Measurements from ENCODE around the gene PA2G4.
"Not testable (repeated sequence)": the region's sequence is repeated elsewhere in the genome, so short reads cannot be mapped to it uniquely, and the experiment has no call there.

PA2G4 gene

GRCh38 chr12:56104109-56104814, at the start of gene PA2G4:
TSS of gene PA2G4 (plus strand) at chr12:56104559. CDS start at chr12:56104738, 179 bp downstream.
- DNase-seq, result peak; percentile 99

GRCh38 chr12:56059964-56060363, 44.4 kb upstream of the PA2G4 start:
- DNase-seq, result not testable (repeated sequence)

GRCh38 chr12:56061982-56062381, 42.4 kb upstream of the PA2G4 start:
- DNase-seq, result no peak

GRCh38 chr12:56062996-56063395, 41.4 kb upstream of the PA2G4 start:
- DNase-seq, result no peak

- no peak for DNase-seq
Observed at GRCh38 chr12:56071648-56072047, 32.7 kb upstream of the PA2G4 start.

- no peak for DNase-seq
Observed at GRCh38 chr12:56074396-56074795, 30.0 kb upstream of the PA2G4 start.

GRCh38 chr12:56077966-56078365, 26.4 kb upstream of the PA2G4 start:
- not testable (repeated sequence) for DNase-seq

GRCh38 chr12:56078427-56078826, 25.9 kb upstream of the PA2G4 start:
- DNase-seq, result no peak

- peak; percentile 72 to 86 for DNase-seq
Observed at GRCh38 chr12:56078931-56079722, 25.2 kb upstream of the PA2G4 start.

GRCh38 chr12:56079723-56080555, 24.4 kb upstream of the PA2G4 start, which contains the start of gene ERBB3:
TSS of gene ERBB3 (plus strand) at chr12:56080165. CDS start at chr12:56080301, 136 bp downstream.
- DNase-seq, result peak; percentile 47 to 76

- no peak for DNase-seq
Observed at GRCh38 chr12:56080556-56081138, 23.7 kb upstream of the PA2G4 start.

- DNase-seq, result no peak
Observed at GRCh38 chr12:56081393-56082347, 22.7 kb upstream of the PA2G4 start.

GRCh38 chr12:56082382-56082781, 22.0 kb upstream of the PA2G4 start:
- no peak for DNase-seq

GRCh38 chr12:56082967-56083366, 21.4 kb upstream of the PA2G4 start:
- no peak for DNase-seq

GRCh38 chr12:56084958-56085543, 19.3 kb upstream of the PA2G4 start:
- peak in 1 of 2 experiments; percentile 13 for DNase-seq

- no peak for DNase-seq
Observed at GRCh38 chr12:56086096-56086495, 18.3 kb upstream of the PA2G4 start.

- DNase-seq, result no peak
Observed at GRCh38 chr12:56086608-56087007, 17.8 kb upstream of the PA2G4 start.

- DNase-seq, result no peak
Observed at GRCh38 chr12:56087220-56087619, 17.1 kb upstream of the PA2G4 start.

- no peak for DNase-seq
Observed at GRCh38 chr12:56097738-56098137, 6.6 kb upstream of the PA2G4 start.

GRCh38 chr12:56098592-56098991, 5.8 kb upstream of the PA2G4 start:
- DNase-seq, result no peak

- DNase-seq, result no peak
Observed at GRCh38 chr12:56099787-56100186, 4.6 kb upstream of the PA2G4 start.

Data from SW 1271 (cell line).